Stimulated activated CD4-positive, alpha-beta T cell treated with anti-CD3 and anti-CD28 coated beads, Interleukin-1b, Interleukin-23, amount 100 ng/mL, for 1 hour (primary cell): Measurements from ENCODE around the gene HSBP1L1.
"Not testable (repeated sequence)": the region's sequence is repeated elsewhere in the genome, so short reads cannot be mapped to it uniquely, and the experiment has no call there.

ENCODE experiments used
- DNase-seq, 2 donors: peaks; one replicate each; pipeline ENCODE4 v3.0.0-alpha.2; 2020; ENCODE audit warnings: low read depth in 2 of 2

The HSBP1L1 gene

GRCh38 chr18:79986726-79987125 lies 22.3 kb downstream of the HSBP1L1 start:
- DNase-seq: no peak

GRCh38 chr18:79987566-79987965 lies 23.1 kb downstream of the HSBP1L1 start:
- DNase-seq: no peak

- peak in 1 of 2 donors; percentile 24 for DNase-seq
These were observed 23.6 kb downstream of the HSBP1L1 start for GRCh38 chr18:79988071-79988450.

GRCh38 chr18:79988451-79989194 lies 24.2 kb downstream of the HSBP1L1 start, which contains the start of gene TXNL4A:
Gene TXNL4A, minus strand, starts transcription at chr18:79988563. Its CDS starts 171 bp downstream, at chr18:79988392.
- peak; percentile 54 to 61 for DNase-seq

- no peak for DNase-seq
These were observed 24.7 kb downstream of the HSBP1L1 start for GRCh38 chr18:79989195-79989497.

- DNase-seq: no peak
These were observed 27.1 kb downstream of the HSBP1L1 start for GRCh38 chr18:79991494-79991893.

GRCh38 chr18:79999701-80000100 lies 35.3 kb downstream of the HSBP1L1 start:
- DNase-seq: not testable (repeated sequence)

- DNase-seq: no peak
These were observed 36.4 kb downstream of the HSBP1L1 start for GRCh38 chr18:80000877-80001276.

GRCh38 chr18:80002468-80002867 lies 38.0 kb downstream of the HSBP1L1 start:
- no peak for DNase-seq

GRCh38 chr18:80004600-80005342 lies 40.3 kb downstream of the HSBP1L1 start:
- no peak for DNase-seq

GRCh38 chr18:80006724-80007123 lies 42.3 kb downstream of the HSBP1L1 start:
- DNase-seq: no peak

GRCh38 chr18:80009661-80010550 lies 45.5 kb downstream of the HSBP1L1 start:
- DNase-seq: no peak

- DNase-seq: no peak
These were observed 46.1 kb downstream of the HSBP1L1 start for GRCh38 chr18:80010551-80010906.

- not testable (repeated sequence) for DNase-seq
These were observed 47.2 kb downstream of the HSBP1L1 start for GRCh38 chr18:80011496-80012137.

- DNase-seq: no peak
These were observed 48.3 kb downstream of the HSBP1L1 start for GRCh38 chr18:80012714-80013113.
